Keratinocyte (primary cell): ENCODE measurements around the gene KLK15.

Source experiments
- EZH2 ChIP-seq: IDR thresholded peaks from one replicate; pipeline ENCODE4 v1.6.1; 2012; ENCODE audit warnings: inconsistent platforms, mild to moderate bottlenecking, low read length, moderate library complexity
- TF ChIP-seq, protein P1 (sequence below), 3 experiments: IDR thresholded peaks in 1 of 3; conservative IDR thresholded peaks in 1 of 3; optimal IDR thresholded peaks in 1 of 3; 2 replicates in 2 of 3; 3 replicates in 1 of 3; pipeline versions ENCODE3 to v1.5.1; 2011; ENCODE audit warnings: low read length in 3 of 3, mild to moderate bottlenecking in 3 of 3, moderate library complexity in 2 of 3, control low read depth in 1 of 3, inconsistent platforms in 1 of 3; ENCODE audit not compliant: insufficient read depth in 2 of 3; ENCODE audit errors: extremely low read depth in 1 of 3

DNA sequence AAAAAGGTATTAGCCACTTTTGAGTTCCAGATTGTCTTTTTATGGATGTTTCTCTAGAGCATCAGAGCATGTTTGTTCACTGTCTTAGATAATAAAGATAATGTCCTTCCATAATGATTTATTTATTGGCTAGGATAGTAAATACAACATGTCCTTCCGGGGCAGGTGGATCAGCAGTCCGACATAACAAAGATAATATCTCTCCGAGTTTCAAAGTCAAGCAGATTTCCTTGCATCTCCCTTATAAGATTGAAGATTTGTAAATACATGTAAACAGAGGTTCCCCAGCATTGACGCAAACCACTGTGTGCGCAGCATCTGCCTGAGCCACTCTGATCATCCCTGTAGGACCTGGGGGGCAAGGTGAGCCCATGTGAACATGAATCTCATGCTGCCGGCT is 8.8 kb upstream of the KLK15 start:
- no peak for TF ChIP-seq EZH2
- TF ChIP-seq, protein P1, sequence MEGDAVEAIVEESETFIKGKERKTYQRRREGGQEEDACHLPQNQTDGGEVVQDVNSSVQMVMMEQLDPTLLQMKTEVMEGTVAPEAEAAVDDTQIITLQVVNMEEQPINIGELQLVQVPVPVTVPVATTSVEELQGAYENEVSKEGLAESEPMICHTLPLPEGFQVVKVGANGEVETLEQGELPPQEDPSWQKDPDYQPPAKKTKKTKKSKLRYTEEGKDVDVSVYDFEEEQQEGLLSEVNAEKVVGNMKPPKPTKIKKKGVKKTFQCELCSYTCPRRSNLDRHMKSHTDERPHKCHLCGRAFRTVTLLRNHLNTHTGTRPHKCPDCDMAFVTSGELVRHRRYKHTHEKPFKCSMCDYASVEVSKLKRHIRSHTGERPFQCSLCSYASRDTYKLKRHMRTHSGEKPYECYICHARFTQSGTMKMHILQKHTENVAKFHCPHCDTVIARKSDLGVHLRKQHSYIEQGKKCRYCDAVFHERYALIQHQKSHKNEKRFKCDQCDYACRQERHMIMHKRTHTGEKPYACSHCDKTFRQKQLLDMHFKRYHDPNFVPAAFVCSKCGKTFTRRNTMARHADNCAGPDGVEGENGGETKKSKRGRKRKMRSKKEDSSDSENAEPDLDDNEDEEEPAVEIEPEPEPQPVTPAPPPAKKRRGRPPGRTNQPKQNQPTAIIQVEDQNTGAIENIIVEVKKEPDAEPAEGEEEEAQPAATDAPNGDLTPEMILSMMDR (optimal IDR thresholded peaks at IDR 0.05 in 1 of 3, IDR thresholded peaks at IDR 0.05 in 1 of 3, conservative IDR thresholded peaks at IDR 0.05 in 1 of 3; ENCODE audit: extremely low read depth in 1 of 3, insufficient read depth in 2 of 3, low read length in 3 of 3), result no peak
